Measurements from ENCODE around the gene PRKCE.

Gene PRKCE

DNA sequence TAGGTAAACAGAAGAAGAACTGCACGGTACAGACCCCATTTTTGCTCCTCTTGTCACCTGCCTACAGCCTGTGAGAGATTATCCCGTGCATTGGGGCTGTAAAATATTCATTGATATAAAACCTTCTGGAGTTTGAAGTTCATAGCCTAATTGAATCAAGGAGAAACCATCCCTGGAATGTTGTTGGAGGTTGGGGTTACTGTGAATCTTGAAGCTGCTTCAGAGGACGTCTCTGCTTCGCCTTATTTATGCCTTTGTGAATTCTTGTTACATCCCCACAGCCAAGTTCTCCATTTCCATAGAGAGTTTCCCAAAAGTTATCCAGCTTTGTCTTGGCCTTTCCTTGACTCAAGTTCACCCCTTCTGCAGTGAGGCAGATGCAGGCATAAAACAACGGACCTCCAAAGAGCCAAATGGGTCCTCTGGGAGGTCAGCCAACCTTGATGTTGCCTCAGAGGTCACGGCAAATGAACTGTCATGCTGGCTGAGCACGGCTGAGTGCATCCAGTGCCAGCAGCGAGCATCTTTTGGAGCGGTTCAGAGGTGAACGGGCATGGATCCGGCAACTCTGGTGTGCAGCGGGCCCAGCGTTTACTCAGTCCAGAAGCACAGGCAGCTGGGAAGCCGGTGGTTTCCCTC lies 317.6 kb downstream of the PRKCE start:
- ChIA-PET CTCF (no interaction called here), POLR2A (ENCODE audit: low non-redundant PET) (no interaction called here)
- TF ChIP-seq CTCF (conservative IDR thresholded peaks at IDR 0.05; ENCODE audit: low read depth): no peak
- no peak overlapping the region for H3K27ac ChIP-seq
- DNase-seq (ENCODE audit: low spot score): no peak

GRCh38 chr2:45973426-45973825 lies 322.0 kb downstream of the PRKCE start:
- TF ChIP-seq CTCF (conservative IDR thresholded peaks at IDR 0.05; ENCODE audit: low read depth): no peak
- no peak overlapping the region for H3K27ac ChIP-seq
- ChIA-PET CTCF (interaction anchor here (0.5 kb wide), 1 partner anchor 356 kb away, joined by 3 read pairs; no protein-coding TSS in a partner anchor), POLR2A (ENCODE audit: low non-redundant PET) (no interaction called here)
- no peak for DNase-seq (ENCODE audit: low spot score)

DNA sequence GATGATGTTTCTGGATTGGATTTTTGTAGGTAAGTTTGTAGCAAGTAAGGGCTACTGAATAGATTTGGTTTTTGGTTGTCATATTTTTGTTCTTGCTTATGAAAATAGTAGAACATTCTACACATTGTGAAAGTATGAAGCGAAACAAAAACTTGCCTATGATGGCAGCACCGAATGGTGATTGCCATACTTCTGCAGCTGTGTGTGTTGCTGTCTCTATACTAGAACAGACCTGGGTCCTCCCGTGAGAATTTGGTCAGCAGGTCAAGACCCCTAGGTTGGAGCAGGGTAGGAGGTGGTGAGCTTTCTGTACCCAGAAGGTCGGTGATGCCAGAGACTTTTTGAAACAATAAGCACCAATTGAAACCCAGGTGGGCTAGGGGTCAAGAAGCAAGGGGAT lies 322.6 kb downstream of the PRKCE start:
- H3K27ac ChIP-seq: no peak overlapping the region
- POLR2A ChIA-PET (ENCODE audit: low non-redundant PET): no interaction called here
- CTCF ChIA-PET: no interaction called here
- no peak for TF ChIP-seq CTCF (conservative IDR thresholded peaks at IDR 0.05; ENCODE audit: low read depth)
- DNase-seq (ENCODE audit: low spot score): no peak

DNA sequence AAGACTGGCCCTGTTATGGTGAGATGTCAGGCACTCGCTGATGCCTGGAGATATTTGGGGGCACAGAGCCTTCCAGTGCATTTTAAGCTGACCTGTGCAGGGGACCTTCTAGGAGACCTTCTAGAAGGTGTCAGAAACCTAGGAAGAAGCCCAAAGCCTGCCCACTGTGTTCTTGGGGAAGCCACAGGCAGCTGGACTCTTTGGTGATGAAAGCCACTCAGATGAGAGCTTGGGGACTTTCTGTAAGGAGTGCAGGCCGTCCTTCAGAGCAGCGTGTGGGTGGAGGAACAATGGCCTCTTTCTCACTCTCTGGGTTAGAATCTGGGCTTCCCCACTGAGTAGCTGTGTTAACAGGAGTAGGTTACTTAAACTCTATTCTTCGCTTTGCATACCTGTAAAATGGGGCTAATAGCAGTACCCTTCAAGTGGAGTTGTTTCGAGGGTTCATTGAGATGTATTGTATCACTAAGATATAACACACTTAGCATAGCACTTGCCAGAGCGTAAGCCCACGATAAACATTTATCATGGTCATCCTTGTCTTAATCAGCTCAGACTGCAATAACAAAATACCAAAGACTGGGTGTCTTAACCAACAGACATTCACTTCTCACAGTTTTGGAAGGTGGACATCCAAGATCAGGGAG lies 323.4 kb downstream of the PRKCE start:
- TF ChIP-seq CTCF (conservative IDR thresholded peaks at IDR 0.05; ENCODE audit: low read depth): no peak
- POLR2A ChIA-PET (ENCODE audit: low non-redundant PET): no interaction called here
- no peak overlapping the region for H3K27ac ChIP-seq
- CTCF ChIA-PET: interaction anchor here (0.5 to 0.7 kb wide), 2 partner anchors 350 to 458 kb away, joined by 3 read pairs; no protein-coding TSS in a partner anchor
- no peak for DNase-seq (ENCODE audit: low spot score)

DNA sequence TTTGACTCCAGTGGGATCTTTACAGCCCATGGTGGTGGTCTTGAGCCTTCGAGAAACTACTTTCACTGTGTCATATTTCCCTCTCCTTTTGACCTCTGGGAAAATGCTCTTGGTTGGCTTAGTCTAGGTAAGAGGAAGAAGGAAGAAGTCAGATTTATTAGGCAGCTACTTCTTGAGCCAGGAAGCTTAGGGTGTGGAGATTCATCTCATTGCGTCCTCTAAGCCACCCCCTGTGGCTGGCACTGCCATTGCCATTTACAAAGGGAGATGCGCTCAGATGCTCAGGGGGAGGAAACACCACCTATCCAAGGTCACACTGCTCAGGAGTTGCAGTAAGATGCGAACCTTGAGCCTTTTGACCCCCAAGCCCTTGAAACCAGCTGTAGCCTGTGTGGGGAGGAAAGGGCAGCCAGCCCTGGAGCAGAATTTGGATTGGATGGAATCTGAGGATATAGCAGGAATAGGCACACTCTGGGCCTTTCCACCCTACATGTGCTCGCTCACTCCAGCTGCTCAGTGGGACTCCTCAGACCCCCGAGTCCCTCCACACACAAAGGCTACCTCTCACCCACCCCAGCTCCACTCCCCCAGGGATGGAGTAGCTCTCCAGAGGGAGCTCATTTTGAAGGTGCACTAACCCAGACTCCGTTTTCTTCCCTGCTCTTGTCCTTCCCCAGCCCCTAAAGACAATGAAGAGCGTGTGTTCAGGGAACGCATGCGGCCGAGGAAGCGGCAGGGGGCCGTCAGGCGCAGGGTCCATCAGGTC lies 324.5 kb downstream of the PRKCE start:
- ChIA-PET POLR2A (ENCODE audit: low non-redundant PET) (no interaction called here), CTCF (no interaction called here)
- DNase-seq (ENCODE audit: low spot score): no peak
- no peak for TF ChIP-seq CTCF (conservative IDR thresholded peaks at IDR 0.05; ENCODE audit: low read depth)
- no peak overlapping the region for H3K27ac ChIP-seq

DNA sequence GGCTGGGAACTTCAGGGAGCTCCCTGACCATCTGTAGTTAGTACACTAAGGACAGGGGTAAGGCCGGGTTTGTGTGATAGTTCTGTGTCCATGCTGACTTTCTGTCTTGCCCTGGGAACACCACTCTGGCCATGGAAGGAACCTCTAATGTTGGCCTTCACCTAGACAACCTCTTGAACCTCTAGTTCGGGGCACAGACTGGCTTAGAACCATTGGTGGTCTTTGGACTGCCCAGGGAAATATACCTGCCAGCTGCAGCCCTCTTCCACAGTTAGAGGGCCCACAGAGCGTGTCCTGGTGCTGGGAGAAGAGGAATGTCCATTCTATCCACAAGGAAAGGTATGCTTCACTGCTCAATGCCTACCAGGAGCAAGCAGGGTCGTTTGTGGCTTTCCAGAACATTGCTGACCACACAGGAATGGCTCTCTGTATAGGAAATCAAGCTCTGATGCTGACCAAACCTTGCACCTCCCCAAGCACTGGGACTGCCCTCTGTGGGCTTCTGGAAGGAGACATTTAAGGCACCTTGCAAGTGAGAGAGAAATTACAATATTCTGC lies 326.9 kb downstream of the PRKCE start:
- no peak for DNase-seq (ENCODE audit: low spot score)
- TF ChIP-seq CTCF (conservative IDR thresholded peaks at IDR 0.05; ENCODE audit: low read depth): no peak
- no peak overlapping the region for H3K27ac ChIP-seq
- POLR2A ChIA-PET (ENCODE audit: low non-redundant PET): no interaction called here
- CTCF ChIA-PET: interaction anchor here (0.6 kb wide), 1 partner anchor 207 kb away, joined by 3 read pairs; no protein-coding TSS in a partner anchor

Data from RWPE1 (cell line).